Parathyroid adenoma (tissue), 2 donors: ENCODE data around the gene AKR1B1.

ENCODE experiments used
- H2AFZ ChIP-seq: fragments of 300-600 bp; sonication (generic); one replicate; pipeline ENCODE4 v1.7.0; 2017; ENCODE audit warnings: antibody characterized with exemption, mild to moderate bottlenecking
- H3K27ac ChIP-seq: fragments of 300-600 bp; sonication (generic); one replicate; pipeline ENCODE4 v1.7.0; 2017
- H3K27me3 ChIP-seq: fragments of 300-600 bp; sonication (generic); one replicate; pipeline ENCODE4 v1.7.0; 2017; ENCODE audit warnings: low read length; ENCODE audit not compliant: control insufficient read depth, insufficient read depth
- H3K36me3 ChIP-seq: fragments of 300-600 bp; sonication (generic); one replicate; pipeline ENCODE4 v1.7.0; 2017; ENCODE audit warnings: low read length; ENCODE audit not compliant: control insufficient read depth, insufficient read depth
- H3K4me1 ChIP-seq: fragments of 300-600 bp; sonication (generic); one replicate; pipeline ENCODE4 v1.7.0; 2017; ENCODE audit warnings: control low read depth
- H3K4me2 ChIP-seq: fragments of 300-600 bp; sonication (generic); one replicate; pipeline ENCODE4 v1.7.0; 2017; ENCODE audit warnings: low read length
- H3K4me3 ChIP-seq: fragments of 300-600 bp; sonication (generic); one replicate; pipeline ENCODE4 v1.7.0; 2017; ENCODE audit warnings: low read depth, low read length
- H3K79me2 ChIP-seq: fragments of 300-600 bp; sonication (generic); one replicate; pipeline ENCODE4 v1.7.0; 2017; ENCODE audit warnings: control low read depth
- H3K9ac ChIP-seq: fragments of 300-600 bp; sonication (generic); one replicate; pipeline ENCODE4 v1.7.0; 2017; ENCODE audit warnings: mild to moderate bottlenecking
- H3K9me3 ChIP-seq: fragments of 300-600 bp; sonication (generic); one replicate; pipeline ENCODE4 v1.7.0; 2017; ENCODE audit warnings: low read length; ENCODE audit not compliant: control insufficient read depth
- TF ChIP-seq, protein P1 (sequence below): fragments of 300-600 bp; sonication (generic); IDR thresholded peaks from one replicate; pipeline ENCODE4 v1.7.0; 2017; ENCODE audit warnings: antibody characterized with exemption, mild to moderate bottlenecking
- donor health status: primary hyperparathyroidism.

AKR1B1 gene

DNA sequence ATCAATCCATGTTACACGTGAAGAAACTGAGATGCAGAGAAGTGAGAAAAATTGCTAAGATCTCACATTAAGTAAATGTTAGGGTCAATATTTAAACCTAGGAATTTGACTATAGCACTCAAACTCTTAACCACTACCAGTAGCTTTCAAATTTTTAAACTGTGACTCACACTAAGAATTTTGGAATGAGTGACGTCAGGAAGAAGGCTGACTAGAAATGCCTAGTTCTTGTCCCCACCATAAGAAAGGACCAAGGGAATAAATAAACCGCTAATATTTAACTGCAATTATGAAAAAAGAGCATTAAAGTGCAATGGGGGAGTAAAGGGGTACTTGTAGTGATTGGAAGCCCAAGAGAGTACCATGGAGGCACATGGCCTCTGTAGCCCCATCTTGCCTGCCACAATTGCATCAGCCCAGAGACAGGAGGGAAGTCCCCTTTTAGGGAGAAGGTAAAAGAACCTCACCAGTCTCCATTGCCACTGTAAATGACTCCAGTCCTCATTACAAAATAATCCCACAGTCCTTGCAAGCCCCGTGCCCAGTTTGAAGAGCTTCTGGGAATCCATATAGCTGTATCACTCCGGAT, 3.5 kb upstream of the AKR1B1 start:
- Histone ChIP-seq H3K4me2 (no peak overlapping the region), H3K9me3 (no peaks in the 10 kb centered on the region), H2AFZ (no peak overlapping the region), H3K36me3 (no peaks in the 10 kb centered on the region), H3K4me3 (no peak overlapping the region), H3K9ac (no peak overlapping the region), H3K27ac (no peak overlapping the region), H3K79me2 (peaks cover 4% of the 10 kb centered on the region), H3K4me1 (peaks cover 8% of the 10 kb centered on the region), H3K27me3 (no peaks in the 10 kb centered on the region)
- TF ChIP-seq, protein P1, sequence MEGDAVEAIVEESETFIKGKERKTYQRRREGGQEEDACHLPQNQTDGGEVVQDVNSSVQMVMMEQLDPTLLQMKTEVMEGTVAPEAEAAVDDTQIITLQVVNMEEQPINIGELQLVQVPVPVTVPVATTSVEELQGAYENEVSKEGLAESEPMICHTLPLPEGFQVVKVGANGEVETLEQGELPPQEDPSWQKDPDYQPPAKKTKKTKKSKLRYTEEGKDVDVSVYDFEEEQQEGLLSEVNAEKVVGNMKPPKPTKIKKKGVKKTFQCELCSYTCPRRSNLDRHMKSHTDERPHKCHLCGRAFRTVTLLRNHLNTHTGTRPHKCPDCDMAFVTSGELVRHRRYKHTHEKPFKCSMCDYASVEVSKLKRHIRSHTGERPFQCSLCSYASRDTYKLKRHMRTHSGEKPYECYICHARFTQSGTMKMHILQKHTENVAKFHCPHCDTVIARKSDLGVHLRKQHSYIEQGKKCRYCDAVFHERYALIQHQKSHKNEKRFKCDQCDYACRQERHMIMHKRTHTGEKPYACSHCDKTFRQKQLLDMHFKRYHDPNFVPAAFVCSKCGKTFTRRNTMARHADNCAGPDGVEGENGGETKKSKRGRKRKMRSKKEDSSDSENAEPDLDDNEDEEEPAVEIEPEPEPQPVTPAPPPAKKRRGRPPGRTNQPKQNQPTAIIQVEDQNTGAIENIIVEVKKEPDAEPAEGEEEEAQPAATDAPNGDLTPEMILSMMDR = no peak

- Histone ChIP-seq H3K9me3 (no peaks in the 10 kb centered on the region), H3K4me2 (no peak overlapping the region), H3K36me3 (no peaks in the 10 kb centered on the region), H3K9ac (no peak overlapping the region), H3K79me2 (peaks cover 7% of the 10 kb centered on the region), H3K4me3 (no peak overlapping the region), H2AFZ (no peak overlapping the region), H3K4me1 (peaks cover 8% of the 10 kb centered on the region), H3K27ac (no peak overlapping the region), H3K27me3 (no peaks in the 10 kb centered on the region)
- TF ChIP-seq, protein P1 = no peak
These were observed 3.0 kb upstream of the AKR1B1 start for GRCh38 chr7:134461916-134462315.

DNA sequence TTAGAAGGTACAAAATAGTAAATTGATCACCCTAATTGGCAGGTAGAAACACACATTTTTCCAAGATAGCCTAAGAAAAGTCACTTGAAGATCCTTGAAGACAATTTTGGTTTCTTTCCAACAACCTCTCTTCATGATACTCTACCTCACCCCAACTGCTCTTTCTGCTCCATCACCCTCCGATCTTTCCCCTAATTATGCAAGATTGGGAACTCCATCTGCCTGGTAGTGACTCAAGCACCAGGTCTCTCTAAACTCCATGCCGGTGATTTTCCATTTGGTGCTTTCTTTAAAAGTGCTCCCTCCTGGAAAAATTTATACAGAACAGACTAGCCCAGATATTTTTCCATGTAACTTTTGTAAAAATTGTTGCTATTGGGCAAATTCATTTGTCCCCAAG, 1.1 kb upstream of the AKR1B1 start:
- no peaks in the 10 kb centered on the region for H3K9me3 ChIP-seq
- H3K27ac ChIP-seq = no peak overlapping the region
- TF ChIP-seq, protein P1 = no peak

DNA sequence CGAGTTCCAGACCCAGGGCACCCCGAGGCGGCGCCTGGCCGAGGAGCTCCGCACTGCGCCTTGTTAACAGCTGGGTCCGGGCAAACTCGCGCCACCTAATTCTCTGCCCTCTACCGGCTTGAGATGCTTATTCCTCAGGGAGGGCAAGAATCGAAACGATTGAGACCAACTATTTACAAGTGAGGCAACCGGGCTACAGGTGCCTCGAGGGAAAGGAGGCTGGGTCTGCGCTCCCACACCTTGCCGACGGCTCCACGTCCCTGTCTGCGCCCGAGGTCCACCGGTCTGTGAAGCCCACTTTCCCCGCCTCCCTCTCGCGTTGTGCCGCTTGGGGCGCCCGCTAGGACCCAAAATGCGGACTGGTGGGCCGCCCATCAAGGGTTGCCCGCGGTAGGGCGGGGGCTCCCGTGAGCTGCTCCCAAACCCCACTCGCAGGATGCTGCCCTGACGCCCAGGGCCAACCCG, 527 bp downstream of the AKR1B1 start:
- H2AFZ ChIP-seq = peak overlapping the region; percentile 90
- H3K4me2 ChIP-seq = peak overlapping the region; percentile 82
- TF ChIP-seq, protein P1 = peak; percentile 45
- H3K27me3 ChIP-seq = no peaks in the 10 kb centered on the region
- peak overlapping the region; percentile 30 for H3K9ac ChIP-seq
- H3K4me1 ChIP-seq = peaks cover 8% of the 10 kb centered on the region
- H3K9me3 ChIP-seq = no peaks in the 10 kb centered on the region
- H3K36me3 ChIP-seq = no peaks in the 10 kb centered on the region
- peaks cover 7% of the 10 kb centered on the region for H3K79me2 ChIP-seq
- peak overlapping the region; percentile 76 for H3K4me3 ChIP-seq
- peak overlapping the region; percentile 48 for H3K27ac ChIP-seq

More for the DNA sequence above, 1.1 kb upstream of the AKR1B1 start:
- H3K27me3 ChIP-seq = no peaks in the 10 kb centered on the region
- peak overlapping the region; percentile 90 for H2AFZ ChIP-seq
- H3K9ac ChIP-seq = no peak overlapping the region
- H3K4me3 ChIP-seq = no peak overlapping the region
- peaks cover 8% of the 10 kb centered on the region for H3K4me1 ChIP-seq
- peaks cover 7% of the 10 kb centered on the region for H3K79me2 ChIP-seq
- H3K36me3 ChIP-seq = no peaks in the 10 kb centered on the region
- H3K4me2 ChIP-seq = no peak overlapping the region

DNA sequence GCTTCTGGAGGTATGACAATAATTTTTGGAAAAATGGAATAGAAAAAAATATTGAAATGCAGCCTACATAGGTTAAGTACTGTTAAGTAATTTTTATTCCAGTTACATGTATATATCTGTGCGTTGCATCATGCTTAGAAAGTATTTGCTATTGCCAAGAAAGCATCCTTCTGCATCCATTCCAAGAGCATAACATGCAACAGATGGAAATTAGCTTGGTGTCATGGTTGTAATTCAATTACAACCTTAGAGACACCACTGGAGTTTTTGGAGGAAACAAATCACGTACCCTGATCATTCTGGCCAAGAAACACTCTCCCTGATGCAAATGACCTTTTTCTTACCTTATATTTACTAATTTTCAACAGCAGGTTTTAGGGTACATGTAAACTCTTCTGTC, 1.7 kb downstream of the AKR1B1 start:
- no peak overlapping the region for H3K9ac ChIP-seq
- TF ChIP-seq, protein P1 = no peak
- H3K9me3 ChIP-seq = no peaks in the 10 kb centered on the region
- peaks cover 7% of the 10 kb centered on the region for H3K79me2 ChIP-seq
- H3K27me3 ChIP-seq = no peaks in the 10 kb centered on the region
- H3K4me1 ChIP-seq = peaks cover 8% of the 10 kb centered on the region
- H3K36me3 ChIP-seq = no peaks in the 10 kb centered on the region
- no peak overlapping the region for H3K27ac ChIP-seq
- H3K4me2 ChIP-seq = no peak overlapping the region
- H2AFZ ChIP-seq = no peak overlapping the region
- no peak overlapping the region for H3K4me3 ChIP-seq
